RWPE2 (cell line): Measurements from ENCODE around the gene MMD2.
A peak's percentile ranks its signal among the peaks of the same experiment; 100 is the strongest.

Experiments
- ATAC-seq: fragments of 200-7000 bp; cut with Tn5 transposase; 3 replicates; pipeline ENCODE4 v1.9.1; 2021; ENCODE audit warnings: low read depth
- DNase-seq: peaks from one replicate; pipeline ENCODE4 v3.0.0-alpha.2; 2020; ENCODE audit warnings: low spot score
- H3K27ac ChIP-seq: fragments of 450-650 bp; 2 replicates; pipeline ENCODE4 v1.5.1; 2017; ENCODE audit warnings: mild to moderate bottlenecking; ENCODE audit not compliant: poor library complexity, severe bottlenecking
- H3K27me3 ChIP-seq: fragments of 250-450 bp; sonication (Bioruptor Pico); 2 replicates; pipeline ENCODE4 v1.5.1; 2021; ENCODE audit warnings: mild to moderate bottlenecking, moderate library complexity; ENCODE audit not compliant: insufficient read depth, poor library complexity, severe bottlenecking
- H3K36me3 ChIP-seq: fragments of 250-450 bp; sonication (Bioruptor Pico); 2 replicates; pipeline ENCODE4 v1.5.1; 2020; ENCODE audit warnings: low read depth, mild to moderate bottlenecking, moderate library complexity
- H3K4me1 ChIP-seq: fragments of 250-450 bp; sonication (Bioruptor Pico); 2 replicates; pipeline ENCODE4 v1.5.1; 2021; ENCODE audit warnings: mild to moderate bottlenecking, moderate library complexity; ENCODE audit not compliant: insufficient read depth, poor library complexity, severe bottlenecking
- H3K4me3 ChIP-seq: fragments of 250-450 bp; sonication (Bioruptor Pico); 2 replicates; pipeline ENCODE4 v1.5.1; 2021; ENCODE audit warnings: mild to moderate bottlenecking, moderate library complexity; ENCODE audit not compliant: severe bottlenecking
- H3K9me3 ChIP-seq: fragments of 250-450 bp; sonication (Bioruptor Pico); 2 replicates; pipeline ENCODE4 v1.5.1; 2021; ENCODE audit warnings: mild to moderate bottlenecking, moderate library complexity; ENCODE audit not compliant: severe bottlenecking
- TF ChIP-seq, protein P1 (sequence below): fragments of 450-650 bp; IDR thresholded peaks from one replicate; pipeline ENCODE4 v1.5.1; 2017; ENCODE audit warnings: mild to moderate bottlenecking, moderate library complexity; ENCODE audit not compliant: poor library complexity, severe bottlenecking

The MMD2 gene

GRCh38 chr7:4871930-4872675 lies 86.9 kb downstream of the MMD2 start:
- no peak for ATAC-seq
- Histone ChIP-seq H3K4me3 (no peak overlapping the region), H3K4me1 (no peaks in the 10 kb centered on the region), H3K36me3 (no peaks in the 10 kb centered on the region), H3K27ac (no peak overlapping the region), H3K27me3 (no peaks in the 10 kb centered on the region), H3K9me3 (no peaks in the 10 kb centered on the region)
- TF ChIP-seq, protein P1, sequence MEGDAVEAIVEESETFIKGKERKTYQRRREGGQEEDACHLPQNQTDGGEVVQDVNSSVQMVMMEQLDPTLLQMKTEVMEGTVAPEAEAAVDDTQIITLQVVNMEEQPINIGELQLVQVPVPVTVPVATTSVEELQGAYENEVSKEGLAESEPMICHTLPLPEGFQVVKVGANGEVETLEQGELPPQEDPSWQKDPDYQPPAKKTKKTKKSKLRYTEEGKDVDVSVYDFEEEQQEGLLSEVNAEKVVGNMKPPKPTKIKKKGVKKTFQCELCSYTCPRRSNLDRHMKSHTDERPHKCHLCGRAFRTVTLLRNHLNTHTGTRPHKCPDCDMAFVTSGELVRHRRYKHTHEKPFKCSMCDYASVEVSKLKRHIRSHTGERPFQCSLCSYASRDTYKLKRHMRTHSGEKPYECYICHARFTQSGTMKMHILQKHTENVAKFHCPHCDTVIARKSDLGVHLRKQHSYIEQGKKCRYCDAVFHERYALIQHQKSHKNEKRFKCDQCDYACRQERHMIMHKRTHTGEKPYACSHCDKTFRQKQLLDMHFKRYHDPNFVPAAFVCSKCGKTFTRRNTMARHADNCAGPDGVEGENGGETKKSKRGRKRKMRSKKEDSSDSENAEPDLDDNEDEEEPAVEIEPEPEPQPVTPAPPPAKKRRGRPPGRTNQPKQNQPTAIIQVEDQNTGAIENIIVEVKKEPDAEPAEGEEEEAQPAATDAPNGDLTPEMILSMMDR = no peak
- peak; percentile 27 for DNase-seq

GRCh38 chr7:4871056-4871680 lies 87.8 kb downstream of the MMD2 start:
- no peaks in the 10 kb centered on the region for H3K9me3 ChIP-seq
- H3K36me3 ChIP-seq = no peaks in the 10 kb centered on the region
- TF ChIP-seq, protein P1 = no peak
- no peak overlapping the region for H3K4me3 ChIP-seq
- peak; percentile 51 for DNase-seq
- H3K27me3 ChIP-seq = no peaks in the 10 kb centered on the region
- ATAC-seq = no peak
- no peaks in the 10 kb centered on the region for H3K4me1 ChIP-seq
- H3K27ac ChIP-seq = no peak overlapping the region

DNA sequence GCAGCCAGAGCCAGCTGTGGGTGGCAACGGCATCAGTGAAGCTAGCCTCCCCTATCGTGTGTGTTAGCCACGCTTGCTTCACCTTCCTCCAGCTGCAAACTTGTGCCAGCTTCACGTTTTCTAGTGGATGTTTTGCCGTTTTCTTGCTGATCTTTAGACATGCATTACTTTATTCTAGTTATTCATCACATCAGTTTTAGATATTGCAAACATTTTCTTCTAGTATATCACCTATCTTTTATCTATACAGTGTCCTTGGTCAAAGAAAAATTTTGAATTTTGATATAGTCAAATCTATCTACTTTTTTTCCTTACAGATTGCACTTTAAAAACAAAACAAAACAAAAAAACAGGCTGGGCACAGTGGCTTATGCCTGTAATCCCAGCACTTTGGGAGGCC lies 90.5 kb downstream of the MMD2 start:
- no peak overlapping the region for H3K27ac ChIP-seq
- no peaks in the 10 kb centered on the region for H3K4me1 ChIP-seq
- H3K36me3 ChIP-seq = no peaks in the 10 kb centered on the region
- ATAC-seq (no peak), DNase-seq (no peak)
- TF ChIP-seq, protein P1 = no peak
- H3K27me3 ChIP-seq = peaks cover under 1% of the 10 kb centered on the region
- H3K4me3 ChIP-seq = no peak overlapping the region
- H3K9me3 ChIP-seq = no peaks in the 10 kb centered on the region

DNA sequence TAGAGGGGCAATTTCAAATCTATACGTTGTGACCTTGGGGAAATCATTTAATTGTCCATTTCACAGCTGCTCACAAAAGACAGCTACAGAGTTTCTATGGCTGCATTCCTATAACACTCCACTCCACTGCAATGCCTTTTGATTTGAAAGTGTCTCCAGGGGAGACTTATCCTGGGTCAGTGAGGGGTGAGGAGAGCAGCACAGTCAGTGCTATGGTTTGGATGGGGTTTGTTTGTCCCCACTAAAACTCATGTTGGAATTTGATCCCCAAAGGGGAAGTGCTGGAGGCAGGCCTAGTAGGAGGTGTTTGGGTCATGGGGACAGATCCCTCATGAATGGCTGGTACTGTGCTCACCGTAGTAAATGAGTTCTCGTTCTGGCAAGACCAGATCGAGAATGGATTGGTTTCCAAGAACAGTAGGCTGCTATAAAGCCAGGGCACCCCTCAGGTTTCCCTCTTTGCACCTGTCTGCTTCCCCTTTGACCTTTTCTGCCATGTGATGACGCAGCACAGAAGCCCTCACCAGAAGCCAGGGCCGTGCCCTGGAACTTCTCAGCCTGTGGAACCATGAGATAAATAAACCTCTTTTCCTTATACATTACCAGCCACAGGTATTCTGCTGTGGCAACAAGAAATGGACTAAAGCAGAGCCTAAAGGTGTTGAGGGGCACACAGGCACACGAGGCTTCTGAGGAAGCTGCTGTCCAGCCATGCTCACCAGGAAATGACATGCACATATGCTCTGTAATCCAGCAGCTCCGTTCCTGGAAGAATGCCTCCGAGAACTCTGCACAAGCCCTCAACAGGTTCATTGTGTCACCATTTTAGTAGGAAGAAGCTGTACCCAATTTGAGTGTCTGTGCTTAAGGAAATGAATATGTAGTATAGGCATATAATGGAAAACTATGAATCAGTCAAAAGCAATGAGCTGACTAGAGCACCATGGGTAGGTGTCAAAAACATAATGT lies 92.2 kb downstream of the MMD2 start:
- H3K4me1 ChIP-seq = no peaks in the 10 kb centered on the region
- no peak overlapping the region for H3K4me3 ChIP-seq
- peaks cover 12% of the 10 kb centered on the region for H3K27me3 ChIP-seq
- DNase-seq = no peak
- TF ChIP-seq, protein P1 = no peak
- no peak overlapping the region for H3K27ac ChIP-seq
- H3K36me3 ChIP-seq = no peaks in the 10 kb centered on the region
- ATAC-seq = no peak
- no peaks in the 10 kb centered on the region for H3K9me3 ChIP-seq
